Upper lobe of left lung (tissue), 6 donors: ENCODE measurements around the gene SIVA1. TPM values are rescaled to one million over a fixed set of nuclear protein-coding genes. Genes with fewer than 3 reads are reported as not detected.
"Not testable (repeated sequence)": the region's sequence is repeated elsewhere in the genome, so short reads cannot be mapped to it uniquely, and the experiment has no call there.

Experiments
- ATAC-seq, 2 donors: fragments of 200-7000 bp; cut with Tn5 transposase; one replicate each; pipeline ENCODE4 v1.9.1; 2022; ENCODE audit warnings: mild to moderate bottlenecking in 2 of 2, moderate library complexity in 2 of 2; ENCODE audit not compliant: low FRiP score in 2 of 2
- DNase-seq, 2 donors: peaks; one replicate each; pipeline ENCODE4 v3.0.0-alpha.2; 2019 to 2020
- H3K27ac ChIP-seq, 4 donors: fragments of 200-600 bp; sonication (generic); one replicate each; pipeline ENCODE4 v1.5.1; 2016 to 2019
- H3K27me3 ChIP-seq, 4 donors: fragments of 200-600 bp; sonication (generic); one replicate each; pipeline ENCODE4 v1.5.1; 2017 to 2019
- H3K36me3 ChIP-seq, 4 donors: fragments of 200-600 bp; sonication (generic); one replicate each; pipeline ENCODE4 v1.5.1; 2016 to 2019
- H3K4me1 ChIP-seq, 4 donors: fragments of 200-600 bp; sonication (generic); one replicate each; pipeline ENCODE4 v1.5.1; 2018 to 2019
- H3K4me3 ChIP-seq, 4 donors: fragments of 200-600 bp; sonication (generic); one replicate each; pipeline ENCODE4 v1.5.1; 2017 to 2019; ENCODE audit warnings: mild to moderate bottlenecking in 2 of 4, moderate library complexity in 1 of 4
- H3K9me3 ChIP-seq, 4 donors: fragments of 200-600 bp; sonication (generic); one replicate each; pipeline ENCODE4 v1.5.1; 2018 to 2019
- EP300 ChIP-seq, 4 donors: sonication (generic); formaldehyde crosslinking; IDR thresholded peaks; one replicate each; pipeline ENCODE4 v1.5.1; 2017; ENCODE audit warnings: antibody characterized with exemption in 4 of 4, control low read depth in 2 of 4
- POLR2A ChIP-seq, 4 donors: fragments of 450-650 bp; IDR thresholded peaks; one replicate each; pipeline ENCODE4 v1.5.1; 2016 to 2017; ENCODE audit warnings: antibody characterized with exemption in 4 of 4, mild to moderate bottlenecking in 2 of 4
- POLR2AphosphoS5 ChIP-seq, 2 donors: sonication (generic); formaldehyde crosslinking; IDR thresholded peaks; one replicate each; pipeline ENCODE4 v1.5.1; 2017; ENCODE audit warnings: antibody characterized with exemption in 2 of 2
- WGBS, 2 donors: methylation state at CpG; one replicate each; pipeline ENCODE4 v1.1.5; 2017 to 2018; 5-methylcytosine and 5-hydroxymethylcytosine counted together
- total RNA-seq, 6 donors: library from RNA; depleted of rRNA in 4 of 6; stranded (reverse); fragments of >200 nt in 4 of 6; gene quantifications; one replicate each; pipeline versions ENCODE4 v1.1.0 to v1.2.1, GENCODE V29; 2016 to 2021
- TF ChIP-seq, protein P1 (sequence below), 6 experiments: fragments of 450-650 bp in 4 of 6; fragments of 200-600 bp in 2 of 6; sonication (generic) in 2 of 6; IDR thresholded peaks; one replicate each; pipeline ENCODE4 v1.5.1; 2016 to 2019; ENCODE audit warnings: antibody characterized with exemption in 6 of 6
- donor health status: DM: no; HTN: no; CAD: no; lungs with moderate emphysema.
- donor health status: DM: no; HTN: yes; CAD: no; lungs with severe emphysema.

Gene SIVA1
- total RNA-seq, 6 donors from 2014 or later, result 72.3 to 241 (median 91.0) TPM

GRCh38 chr14:104746934-104747481 is 5.9 kb upstream of the SIVA1 start:
- no peak for ATAC-seq
- H3K36me3 ChIP-seq, result peaks cover 0 to 6% (median 0%) of the 10 kb centered on the region in 4 donors
- H3K9me3 ChIP-seq, result no peaks in the 10 kb centered on the region
- H3K4me3 ChIP-seq, result no peak overlapping the region
- peak overlapping the region in 3 of 4 donors; percentile 17 to 54 (median 23) for H3K27ac ChIP-seq
- no peak for DNase-seq
- H3K4me1 ChIP-seq, result peaks cover 4 to 22% (median 7%) of the 10 kb centered on the region in 4 donors
- WGBS, 2 donors, result 71 to 73% methylated on average over 7 of the region's 7 CpGs
- TF ChIP-seq POLR2AphosphoS5 (IDR thresholded peaks at IDR 0.05), result peak in 1 of 2 donors; percentile 16
- TF ChIP-seq, protein P1, sequence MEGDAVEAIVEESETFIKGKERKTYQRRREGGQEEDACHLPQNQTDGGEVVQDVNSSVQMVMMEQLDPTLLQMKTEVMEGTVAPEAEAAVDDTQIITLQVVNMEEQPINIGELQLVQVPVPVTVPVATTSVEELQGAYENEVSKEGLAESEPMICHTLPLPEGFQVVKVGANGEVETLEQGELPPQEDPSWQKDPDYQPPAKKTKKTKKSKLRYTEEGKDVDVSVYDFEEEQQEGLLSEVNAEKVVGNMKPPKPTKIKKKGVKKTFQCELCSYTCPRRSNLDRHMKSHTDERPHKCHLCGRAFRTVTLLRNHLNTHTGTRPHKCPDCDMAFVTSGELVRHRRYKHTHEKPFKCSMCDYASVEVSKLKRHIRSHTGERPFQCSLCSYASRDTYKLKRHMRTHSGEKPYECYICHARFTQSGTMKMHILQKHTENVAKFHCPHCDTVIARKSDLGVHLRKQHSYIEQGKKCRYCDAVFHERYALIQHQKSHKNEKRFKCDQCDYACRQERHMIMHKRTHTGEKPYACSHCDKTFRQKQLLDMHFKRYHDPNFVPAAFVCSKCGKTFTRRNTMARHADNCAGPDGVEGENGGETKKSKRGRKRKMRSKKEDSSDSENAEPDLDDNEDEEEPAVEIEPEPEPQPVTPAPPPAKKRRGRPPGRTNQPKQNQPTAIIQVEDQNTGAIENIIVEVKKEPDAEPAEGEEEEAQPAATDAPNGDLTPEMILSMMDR (IDR thresholded peaks at IDR 0.05), result no peak
- no peaks in the 10 kb centered on the region for H3K27me3 ChIP-seq

DNA sequence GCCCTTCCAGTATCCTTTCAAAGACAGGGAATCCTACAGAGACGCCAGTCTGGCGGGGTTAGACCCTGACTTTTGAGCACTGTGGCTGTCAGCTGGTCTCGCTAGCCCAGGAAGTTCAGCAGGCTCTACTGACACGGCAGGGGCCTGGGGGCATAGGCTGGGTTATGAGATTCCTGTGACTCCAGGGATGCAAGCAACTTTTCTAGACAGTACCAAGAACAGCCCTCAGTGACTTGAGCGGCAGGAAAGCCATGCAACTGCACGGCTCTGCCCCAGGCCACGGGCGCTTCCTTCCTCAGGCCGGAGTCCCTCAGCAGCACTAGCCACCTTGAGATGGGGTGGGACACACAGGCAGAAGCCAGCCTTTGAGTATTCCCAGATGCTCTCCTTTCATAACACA is 5.1 kb upstream of the SIVA1 start:
- no peak overlapping the region for H3K4me3 ChIP-seq
- H3K27me3 ChIP-seq, result no peaks in the 10 kb centered on the region
- H3K4me1 ChIP-seq, result peaks cover 7 to 26% (median 10%) of the 10 kb centered on the region in 4 donors
- ATAC-seq, result no peak
- TF ChIP-seq POLR2AphosphoS5 (IDR thresholded peaks at IDR 0.05), result no peak
- DNase-seq, result no peak
- peaks cover 0 to 6% (median 0%) of the 10 kb centered on the region in 4 donors for H3K36me3 ChIP-seq
- 64 to 79% methylated on average over 9 of the region's 9 CpGs for WGBS, 2 donors
- no peaks in the 10 kb centered on the region for H3K9me3 ChIP-seq
- H3K27ac ChIP-seq, result peak overlapping the region in 3 of 4 donors; percentile 17 to 54 (median 23)

GRCh38 chr14:104749111-104749649 is 3.8 kb upstream of the SIVA1 start:
- TF ChIP-seq POLR2AphosphoS5 (IDR thresholded peaks at IDR 0.05) (no peak), POLR2A (IDR thresholded peaks at IDR 0.05) (no peak)
- peaks cover 14 to 31% (median 16%) of the 10 kb centered on the region in 4 donors for H3K4me1 ChIP-seq
- WGBS, 2 donors, result 53% methylated on average over 9 to 11 of the region's 11 CpGs

GRCh38 chr14:104750056-104750752 is 2.7 kb upstream of the SIVA1 start:
- peaks cover 0 to 1% (median 0%) of the 10 kb centered on the region in 4 donors for H3K36me3 ChIP-seq
- DNase-seq (no peak), ATAC-seq (no peak)
- H3K4me1 ChIP-seq, result peaks cover 20 to 42% (median 24%) of the 10 kb centered on the region in 4 donors
- H3K27ac ChIP-seq, result no peak overlapping the region
- H3K27me3 ChIP-seq, result no peaks in the 10 kb centered on the region
- WGBS, 2 donors, result 88% methylated on average over 11 to 12 of the region's 12 CpGs
- H3K9me3 ChIP-seq, result no peaks in the 10 kb centered on the region
- TF ChIP-seq POLR2A (IDR thresholded peaks at IDR 0.05) (no peak), POLR2AphosphoS5 (IDR thresholded peaks at IDR 0.05) (no peak)
- TF ChIP-seq, protein P1 (IDR thresholded peaks at IDR 0.05), result no peak
- H3K4me3 ChIP-seq, result no peak overlapping the region

More at GRCh38 chr14:104749111-104749649, 3.8 kb upstream of the SIVA1 start:
- DNase-seq, result no peak
- Histone ChIP-seq H3K27ac (peak overlapping the region in 1 of 4 donors; percentile 13), H3K4me3 (no peak overlapping the region), H3K9me3 (no peaks in the 10 kb centered on the region), H3K27me3 (no peaks in the 10 kb centered on the region), H3K36me3 (no peaks in the 10 kb centered on the region)
- no peak for ATAC-seq

DNA sequence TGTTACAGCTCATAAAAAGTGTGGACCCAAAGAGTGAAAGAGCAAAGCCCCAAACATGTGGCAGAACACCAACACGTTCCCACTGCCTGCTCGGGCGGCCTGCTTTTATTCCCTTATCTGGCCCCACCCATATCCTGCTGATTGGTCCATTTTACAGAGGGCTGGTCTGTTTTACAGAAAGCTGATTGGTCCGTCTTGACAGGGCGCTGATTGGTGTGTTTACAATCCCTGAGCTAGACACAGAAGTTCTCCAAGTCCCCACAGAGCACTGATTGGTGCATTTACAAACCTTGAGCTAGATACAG is 2.2 kb upstream of the SIVA1 start:
- 94 to 98% methylated on average over 4 to 5 of the region's 5 CpGs for WGBS, 2 donors

DNA sequence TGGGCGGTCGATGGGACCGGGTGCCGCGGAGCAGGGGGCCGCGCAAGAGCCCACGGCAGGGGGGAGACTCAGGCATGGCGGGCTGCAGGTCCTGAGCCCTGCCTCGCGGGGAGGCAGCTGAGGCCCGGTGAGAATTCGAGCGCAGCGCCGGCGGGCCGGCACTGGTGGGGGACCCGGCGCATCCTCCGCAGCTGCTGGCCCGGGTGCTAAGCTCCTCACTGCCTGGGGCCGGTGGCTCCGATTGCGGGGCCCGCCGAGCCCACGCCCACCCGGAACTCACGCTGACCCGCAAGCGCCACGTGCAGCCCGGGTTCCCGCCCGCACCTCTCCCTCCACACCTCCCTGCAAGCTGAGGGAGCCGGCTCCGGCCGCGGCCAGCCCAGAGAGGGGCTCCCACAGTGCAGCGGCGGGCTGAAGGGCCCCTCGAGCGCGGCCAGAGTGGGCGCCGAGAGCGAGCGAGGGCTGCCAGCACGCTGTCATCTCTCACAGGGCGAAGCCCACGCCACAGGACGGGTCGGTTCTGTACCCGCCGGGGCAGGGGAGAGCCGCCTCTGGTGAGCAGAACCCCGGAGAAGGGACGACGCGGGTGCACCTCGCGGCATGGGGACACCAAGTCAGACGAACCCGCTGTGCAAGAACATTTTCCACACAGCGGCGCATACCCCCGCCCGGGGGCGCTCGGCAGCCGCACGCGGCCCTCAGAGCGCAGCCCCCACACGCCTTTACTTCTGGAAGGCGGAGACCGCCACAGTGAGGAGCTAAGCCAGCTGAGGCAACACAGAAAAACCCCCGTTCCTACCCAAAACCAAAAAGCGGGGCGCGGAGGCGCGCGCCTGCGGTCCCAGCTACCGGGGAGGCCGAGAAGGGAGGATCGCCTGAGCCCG is 1.2 kb upstream of the SIVA1 start:
- Histone ChIP-seq H3K4me3 (peak overlapping the region in 3 of 4 donors; percentile 82 to 97 (median 84)), H3K36me3 (peaks cover 4 to 17% (median 14%) of the 10 kb centered on the region in 4 donors), H3K27me3 (no peaks in the 10 kb centered on the region), H3K4me1 (peaks cover 14 to 39% (median 24%) of the 10 kb centered on the region in 4 donors), H3K27ac (peak overlapping the region; percentile 86 to 91 (median 90)), H3K9me3 (no peaks in the 10 kb centered on the region)
- TF ChIP-seq, protein P1 (IDR thresholded peaks at IDR 0.05), result no peak
- no peak for TF ChIP-seq EP300 (IDR thresholded peaks at IDR 0.05)
- TF ChIP-seq POLR2AphosphoS5 (IDR thresholded peaks at IDR 0.05), result no peak
- no peak for TF ChIP-seq POLR2A (IDR thresholded peaks at IDR 0.05)
- ATAC-seq (no peak), DNase-seq (peak in 1 of 2 donors; percentile 91)
- WGBS, 2 donors, result 75 to 76% methylated on average over 50 to 87 of the region's 90 CpGs

More for the DNA sequence above, 2.2 kb upstream of the SIVA1 start:
- not testable (repeated sequence) for DNase-seq, H3K36me3 ChIP-seq, H3K27ac ChIP-seq, H3K27me3 ChIP-seq, ATAC-seq, H3K4me3 ChIP-seq, H3K9me3 ChIP-seq
- peaks cover 20 to 44% (median 24%) of the 10 kb centered on the region in 4 donors for H3K4me1 ChIP-seq
